SK-N-SH (cell line): ENCODE measurements around the gene VSIG2.

Experiments used
- CHD2 ChIP-seq: fragments of 150-350 bp; IDR thresholded peaks from 2 replicates; pipeline ENCODE4 v1.6.1; 2018; ENCODE audit warnings: low read length; ENCODE audit not compliant: partially characterized antibody
- CTCF ChIP-seq: fragments of 200-600 bp; sonication (generic); IDR thresholded peaks from 2 replicates; pipeline ENCODE4 v1.6.1; 2017; ENCODE audit warnings: antibody characterized with exemption, mild to moderate bottlenecking, moderate library complexity
- GABPA ChIP-seq: IDR thresholded peaks from 2 replicates; pipeline ENCODE4 v1.4.0; 2012; ENCODE audit warnings: low read depth, mild to moderate bottlenecking
- JUND ChIP-seq: IDR thresholded peaks from 2 replicates; pipeline ENCODE4 v1.4.0; 2012
- NRF1 ChIP-seq: IDR thresholded peaks from 2 replicates; pipeline ENCODE4 v1.6.1; 2012; ENCODE audit warnings: low read depth, mild to moderate bottlenecking, low read length
- POLR2AphosphoS5 ChIP-seq: IDR thresholded peaks from 2 replicates; pipeline ENCODE4 v1.6.1; 2012; ENCODE audit warnings: low read depth, low read length
- RAD21 ChIP-seq: IDR thresholded peaks from 2 replicates; pipeline ENCODE4 v1.6.1; 2012; ENCODE audit warnings: mild to moderate bottlenecking, low read length
- RCOR1 ChIP-seq: fragments of 150-350 bp; IDR thresholded peaks from 2 replicates; pipeline ENCODE4 v1.6.1; 2017; ENCODE audit warnings: antibody characterized with exemption, low read length
- REST ChIP-seq: IDR thresholded peaks from 2 replicates; pipeline ENCODE4 v1.6.1; 2012; ENCODE audit warnings: mild to moderate bottlenecking, low read depth, low read length, moderate library complexity
- RFX5 ChIP-seq: IDR thresholded peaks from 2 replicates; pipeline ENCODE4 v1.6.1; 2012; ENCODE audit warnings: mild to moderate bottlenecking, improper control_type of control experiment, low read length
- SIN3A ChIP-seq: IDR thresholded peaks from 2 replicates; pipeline ENCODE4 v1.6.1; 2012; ENCODE audit warnings: low read depth, mild to moderate bottlenecking, low read length, moderate library complexity, borderline replicate concordance
- USF1 ChIP-seq: IDR thresholded peaks from 2 replicates; pipeline ENCODE4 v1.4.0; 2012; ENCODE audit warnings: low read depth, borderline replicate concordance

GRCh38 chr11:124756033-124756752, 4.1 kb upstream of the VSIG2 start:
- TF ChIP-seq JUND (no peak), CTCF (no peak), CHD2 (no peak), NRF1 (no peak), RFX5 (no peak), GABPA (no peak), REST (no peak), RAD21 (no peak), SIN3A (no peak), POLR2AphosphoS5 (no peak), RCOR1 (no peak), USF1 (no peak)
